Endometrial microvascular endothelial cells (primary cell): ENCODE data around the gene ARAP1. TPM values are rescaled to one million over a fixed set of nuclear protein-coding genes. Genes with fewer than 3 reads are reported as not detected.

Experiments
- in situ Hi-C: cut with HindIII; loops from 2 replicates; pipeline ENCODE4 v1.10.0; 2017; ENCODE audit warnings: low sequenced_read_pairs, low pct_unique_long_range_greater_than_20kb; ENCODE audit errors: inconsistent ontology term
- total RNA-seq: library from RNA; depleted of rRNA; stranded (reverse); fragments of >200 nt; gene quantifications from one replicate; pipeline ENCODE4 v1.2.3, GENCODE V29; 2015; ENCODE audit errors: inconsistent ontology term

Gene ARAP1
- total RNA-seq, 1 donor from 2014 or later, result 76.5 TPM

- in situ Hi-C loops, result loop anchor here (10.0 kb wide), 2 partner anchors 114 to 166 kb away; no protein-coding TSS in a partner anchor
Measured at GRCh38 chr11:72658989-72659640, 93.1 kb downstream of the ARAP1 start.

GRCh38 chr11:72657411-72658100 is 94.7 kb downstream of the ARAP1 start:
- in situ Hi-C loops, result loop anchor here (10.0 kb wide), 2 partner anchors 113 to 167 kb away; no protein-coding TSS in a partner anchor

GRCh38 chr11:72655896-72656464 is 96.2 kb downstream of the ARAP1 start:
- in situ Hi-C loops, result loop anchor here (10.0 kb wide), 2 partner anchors 111 to 169 kb away; no protein-coding TSS in a partner anchor

GRCh38 chr11:72655014-72655413 is 97.2 kb downstream of the ARAP1 start:
- in situ Hi-C loops, result loop anchor here (10.0 kb wide), 2 partner anchors 110 to 170 kb away; no protein-coding TSS in a partner anchor

- in situ Hi-C loops, result loop anchor here (10.0 kb wide), 2 partner anchors 109 to 171 kb away; no protein-coding TSS in a partner anchor
Measured at GRCh38 chr11:72653649-72654048, 98.6 kb downstream of the ARAP1 start.

GRCh38 chr11:72652873-72653630 is 99.2 kb downstream of the ARAP1 start:
- in situ Hi-C loops, result loop anchor here (10.0 kb wide), 2 partner anchors 108 to 172 kb away; no protein-coding TSS in a partner anchor

GRCh38 chr11:72652133-72652532 is 100.1 kb downstream of the ARAP1 start:
- in situ Hi-C loops, result loop anchor here (10.0 kb wide), 2 partner anchors 107 to 173 kb away; no protein-coding TSS in a partner anchor

GRCh38 chr11:72649215-72649976 is 102.8 kb downstream of the ARAP1 start:
- in situ Hi-C loops, result no loop called here

GRCh38 chr11:72648384-72649136 is 103.6 kb downstream of the ARAP1 start:
- in situ Hi-C loops, result no loop called here

- in situ Hi-C loops, result no loop called here
Measured at GRCh38 chr11:72647882-72648281, 104.3 kb downstream of the ARAP1 start.

GRCh38 chr11:72646472-72646871 is 105.7 kb downstream of the ARAP1 start:
- in situ Hi-C loops, result no loop called here

GRCh38 chr11:72646024-72646423 is 106.2 kb downstream of the ARAP1 start:
- in situ Hi-C loops, result no loop called here

- in situ Hi-C loops, result no loop called here
Measured at GRCh38 chr11:72643547-72643946, 108.7 kb downstream of the ARAP1 start.

GRCh38 chr11:72642884-72643522 is 109.2 kb downstream of the ARAP1 start:
- in situ Hi-C loops, result no loop called here

GRCh38 chr11:72642043-72642883 is 109.9 kb downstream of the ARAP1 start:
- in situ Hi-C loops, result no loop called here

GRCh38 chr11:72641522-72642042 is 110.6 kb downstream of the ARAP1 start:
- in situ Hi-C loops, result no loop called here
